Measurements from ENCODE around the gene PEPD. TPM values are rescaled to one million over a fixed set of nuclear protein-coding genes. Genes with fewer than 3 reads are reported as not detected.

The PEPD gene
- polyA plus RNA-seq, 1 donor from 2014 or later = 43.9 TPM

GRCh38 chr19:33559996-33560395, 38.4 kb upstream of the PEPD start:
- Histone ChIP-seq H3K9ac (ENCODE audit: low read length) (no peak overlapping the region), H3K36me3 (ENCODE audit: insufficient read depth, low read length) (no peaks in the 10 kb centered on the region), H3K4me2 (ENCODE audit: low read length) (no peak overlapping the region), H3K27ac (ENCODE audit: low read length) (no peak overlapping the region), H3K27me3 (ENCODE audit: insufficient read depth, low read depth, low read length) (no peaks in the 10 kb centered on the region), H2AFZ (ENCODE audit: low read depth, low read length) (no peak overlapping the region), H4K20me1 (ENCODE audit: insufficient read depth) (no peaks in the 10 kb centered on the region), H3K4me3 (ENCODE audit: low read length) (no peak overlapping the region), H3K79me2 (replicated peaks; ENCODE audit: insufficient read depth, low read length) (no peaks in the 10 kb centered on the region), H3K9me3 (ENCODE audit: low read length) (no peaks in the 10 kb centered on the region), H3F3A (ENCODE audit: insufficient read depth, low read length, poor library complexity, severe bottlenecking) (no peaks in the 10 kb centered on the region), H3K9me2 (ENCODE audit: insufficient read depth, low read length) (no peaks in the 10 kb centered on the region)
- TF ChIP-seq MXI1 (conservative IDR thresholded peaks at IDR 0.05; ENCODE audit: poor library complexity, severe bottlenecking) = no peak
- TF ChIP-seq RAD21 (conservative IDR thresholded peaks at IDR 0.05) = no peak
- TF ChIP-seq POLR2AphosphoS5 (IDR thresholded peaks at IDR 0.05) = no peak
- no peak for TF ChIP-seq EP300 (conservative IDR thresholded peaks at IDR 0.05; ENCODE audit: poor library complexity, severe bottlenecking)
- no peak for TF ChIP-seq TAF1 (IDR thresholded peaks at IDR 0.05; ENCODE audit: low read depth)

GRCh38 chr19:33558856-33559255, 37.3 kb upstream of the PEPD start:
- Histone ChIP-seq H3K27me3 (ENCODE audit: insufficient read depth, low read depth, low read length) (no peaks in the 10 kb centered on the region), H3K9me2 (ENCODE audit: insufficient read depth, low read length) (no peaks in the 10 kb centered on the region), H3K27ac (ENCODE audit: low read length) (no peak overlapping the region), H3K79me2 (replicated peaks; ENCODE audit: insufficient read depth, low read length) (no peaks in the 10 kb centered on the region), H3K36me3 (ENCODE audit: insufficient read depth, low read length) (no peaks in the 10 kb centered on the region), H3K4me2 (ENCODE audit: low read length) (no peak overlapping the region), H4K20me1 (ENCODE audit: insufficient read depth) (no peaks in the 10 kb centered on the region), H3K9ac (ENCODE audit: low read length) (no peak overlapping the region), H3F3A (ENCODE audit: insufficient read depth, low read length, poor library complexity, severe bottlenecking) (no peaks in the 10 kb centered on the region), H2AFZ (ENCODE audit: low read depth, low read length) (no peak overlapping the region), H3K9me3 (ENCODE audit: low read length) (no peaks in the 10 kb centered on the region), H3K4me3 (ENCODE audit: low read length) (no peak overlapping the region)
- no peak for TF ChIP-seq SMC3 (conservative IDR thresholded peaks at IDR 0.05; ENCODE audit: poor library complexity)
- no peak for TF ChIP-seq EP300 (conservative IDR thresholded peaks at IDR 0.05; ENCODE audit: poor library complexity, severe bottlenecking)
- TF ChIP-seq TAF1 (IDR thresholded peaks at IDR 0.05; ENCODE audit: low read depth) = no peak
- TF ChIP-seq MXI1 (conservative IDR thresholded peaks at IDR 0.05; ENCODE audit: poor library complexity, severe bottlenecking) = no peak
- TF ChIP-seq CTCF (IDR thresholded peaks at IDR 0.05; ENCODE audit: poor library complexity, severe bottlenecking) = no peak
- TF ChIP-seq POLR2AphosphoS5 (IDR thresholded peaks at IDR 0.05) = no peak
- TF ChIP-seq EZH2 (IDR thresholded peaks at IDR 0.05; ENCODE audit: borderline replicate concordance, insufficient read depth, low read length, poor library complexity, severe bottlenecking) = no peak
- TF ChIP-seq RAD21 (conservative IDR thresholded peaks at IDR 0.05) = no peak
- no peak for TF ChIP-seq REST (IDR thresholded peaks at IDR 0.05; ENCODE audit: borderline replicate concordance)
